Measurements from ENCODE around the gene ETFDH.

ETFDH gene

GRCh38 chr4:158636619-158637018 is 35.5 kb upstream of the ETFDH start (continued):
- TF ChIP-seq ZNF664 (tag by site-specific recombination; IDR thresholded peaks at IDR 0.05) (no peak), ZNF248 (tag by site-specific recombination; IDR thresholded peaks at IDR 0.05) (no peak), ZNF214 (tag by site-specific recombination; IDR thresholded peaks at IDR 0.05; ENCODE audit: borderline replicate concordance) (no peak), ZNF501 (tag by site-specific recombination; IDR thresholded peaks at IDR 0.05) (no peak), ZNF423 (tag by site-specific recombination; IDR thresholded peaks at IDR 0.05) (no peak), ZNF416 (tag by site-specific recombination; IDR thresholded peaks at IDR 0.05) (no peak), EGR2 (tag by site-specific recombination; IDR thresholded peaks at IDR 0.05; ENCODE audit: low read depth) (no peak), ZNF292 (tag by site-specific recombination; IDR thresholded peaks at IDR 0.05; ENCODE audit: borderline replicate concordance, low read depth) (no peak), GLI4 (tag by site-specific recombination; IDR thresholded peaks at IDR 0.05) (no peak), KLF10 (tag by site-specific recombination; IDR thresholded peaks at IDR 0.05) (no peak)

- Histone ChIP-seq H3K4me1 (ENCODE audit: control insufficient read depth, insufficient read depth, low read length) (no peaks in the 10 kb centered on the region), H3K4me3 (ENCODE audit: low read depth, low read length) (no peak overlapping the region), H3K27ac (ENCODE audit: extremely low read depth, low read depth, low read length) (no peak overlapping the region), H3K36me3 (ENCODE audit: control insufficient read depth in 2 of 2, insufficient read depth in 1 of 2, low read length in 2 of 2) (no peaks in the 10 kb centered on the region), H3K9me3 (ENCODE audit: control insufficient read depth, insufficient read depth, low read depth, low read length) (no peaks in the 10 kb centered on the region)
- POLR2A ChIA-PET: no interaction called here
- TF ChIP-seq ZIC2 (tag by site-specific recombination; IDR thresholded peaks at IDR 0.05) (no peak), ATF2 (tag by site-specific recombination; IDR thresholded peaks at IDR 0.05; ENCODE audit: low read depth) (no peak)
- CTCF ChIA-PET: interaction anchor here (1.1 kb wide), 1 partner anchor 24 kb away, joined by 5 read pairs; no protein-coding TSS in a partner anchor
Observed at GRCh38 chr4:158644356-158644755, 27.7 kb upstream of the ETFDH start.

- no peak overlapping the region for H3K27ac ChIP-seq (ENCODE audit: extremely low read depth, low read depth, low read length)
- TF ChIP-seq SCRT2 (tag by site-specific recombination; IDR thresholded peaks at IDR 0.05) (no peak), ZNF114 (tag by site-specific recombination; IDR thresholded peaks at IDR 0.05) (no peak), CTCF (tag by site-specific recombination; IDR thresholded peaks at IDR 0.05) (no peak), ZNF654 (tag by site-specific recombination; IDR thresholded peaks at IDR 0.05; ENCODE audit: low read depth) (no peak), ZNF670 (tag by site-specific recombination; IDR thresholded peaks at IDR 0.05; ENCODE audit: low read depth) (no peak)
- H3K36me3 ChIP-seq (ENCODE audit: control insufficient read depth in 2 of 2, insufficient read depth in 1 of 2, low read length in 2 of 2): no peaks in the 10 kb centered on the region
- CTCF ChIA-PET: interaction anchor here (0.6 to 1.1 kb wide), 2 partner anchors 11 to 24 kb away, joined by 3 to 5 read pairs; no protein-coding TSS in a partner anchor
- no peaks in the 10 kb centered on the region for H3K9me3 ChIP-seq (ENCODE audit: control insufficient read depth, insufficient read depth, low read depth, low read length)
- H3K4me1 ChIP-seq (ENCODE audit: control insufficient read depth, insufficient read depth, low read length): no peaks in the 10 kb centered on the region
- POLR2A ChIA-PET: no interaction called here
- H3K4me3 ChIP-seq (ENCODE audit: low read depth, low read length): no peak overlapping the region
Observed at GRCh38 chr4:158644760-158645159, 27.3 kb upstream of the ETFDH start.

- POLR2A ChIA-PET: no interaction called here
- TF ChIP-seq ZNF48 (tag by site-specific recombination; IDR thresholded peaks at IDR 0.05) (no peak), KLF10 (tag by site-specific recombination; IDR thresholded peaks at IDR 0.05) (no peak), ZNF518A (tag by site-specific recombination; conservative IDR thresholded peaks at IDR 0.05; ENCODE audit: low read depth) (no peak), TRIM28 (IDR thresholded peaks at IDR 0.05; ENCODE audit: borderline replicate concordance, low read length) (no peak), ZSCAN4 (tag by site-specific recombination; IDR thresholded peaks at IDR 0.05) (no peak)
- no peaks in the 10 kb centered on the region for H3K36me3 ChIP-seq (ENCODE audit: control insufficient read depth in 2 of 2, insufficient read depth in 1 of 2, low read length in 2 of 2)
- no peaks in the 10 kb centered on the region for H3K9me3 ChIP-seq (ENCODE audit: control insufficient read depth, insufficient read depth, low read depth, low read length)
- H3K4me3 ChIP-seq (ENCODE audit: low read depth, low read length): no peak overlapping the region
- CTCF ChIA-PET: interaction anchor here (0.7 kb wide), 1 partner anchor 82 kb away, joined by 3 read pairs; no protein-coding TSS in a partner anchor
- H3K4me1 ChIP-seq (ENCODE audit: control insufficient read depth, insufficient read depth, low read length): no peaks in the 10 kb centered on the region
- H3K27ac ChIP-seq (ENCODE audit: extremely low read depth, low read depth, low read length): no peak overlapping the region
Observed at GRCh38 chr4:158649111-158649680, 22.9 kb upstream of the ETFDH start.
